ENCODE measurements around the gene TMEM233.

Gene TMEM233

DNA sequence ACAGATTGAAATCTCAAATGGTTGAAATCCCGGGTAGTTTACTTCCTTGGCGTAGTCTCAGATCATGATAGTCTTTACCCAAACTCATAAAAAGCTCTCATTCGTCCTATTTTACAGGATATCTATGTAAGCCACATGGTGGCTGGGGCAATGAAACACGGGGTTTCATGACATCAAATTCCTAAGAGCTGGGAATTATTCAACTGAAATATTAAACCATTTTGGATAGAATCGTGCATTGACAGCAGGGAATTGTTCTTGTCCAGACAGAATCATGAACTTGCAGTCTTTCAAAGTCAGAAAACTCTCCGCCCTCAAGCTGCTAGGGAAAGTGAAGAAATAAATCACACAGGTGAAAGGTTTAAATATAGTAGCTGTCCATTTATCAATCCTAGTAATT, 41.2 kb downstream of the TMEM233 start:
- Histone ChIP-seq H2AFZ (ENCODE audit: low read depth) (no peak overlapping the region), H3K36me3 (ENCODE audit: insufficient read depth) (no peaks in the 10 kb centered on the region), H3K79me2 (ENCODE audit: insufficient read depth, low read depth) (no peaks in the 10 kb centered on the region), H3K9ac (no peak overlapping the region), H3K27ac (no peak overlapping the region), H3K4me1 (ENCODE audit: low read depth, poor library complexity, severe bottlenecking) (no peaks in the 10 kb centered on the region), H3K4me2 (no peak overlapping the region), H3K4me3 (IDR thresholded peaks at IDR 0.05; ENCODE audit: insufficient read depth, low read depth, low read length) (no peak overlapping the region), H3K27me3 (ENCODE audit: insufficient read depth, low read depth) (no peaks in the 10 kb centered on the region), H4K20me1 (ENCODE audit: insufficient read depth) (no peaks in the 10 kb centered on the region)
- TF ChIP-seq, protein P1, sequence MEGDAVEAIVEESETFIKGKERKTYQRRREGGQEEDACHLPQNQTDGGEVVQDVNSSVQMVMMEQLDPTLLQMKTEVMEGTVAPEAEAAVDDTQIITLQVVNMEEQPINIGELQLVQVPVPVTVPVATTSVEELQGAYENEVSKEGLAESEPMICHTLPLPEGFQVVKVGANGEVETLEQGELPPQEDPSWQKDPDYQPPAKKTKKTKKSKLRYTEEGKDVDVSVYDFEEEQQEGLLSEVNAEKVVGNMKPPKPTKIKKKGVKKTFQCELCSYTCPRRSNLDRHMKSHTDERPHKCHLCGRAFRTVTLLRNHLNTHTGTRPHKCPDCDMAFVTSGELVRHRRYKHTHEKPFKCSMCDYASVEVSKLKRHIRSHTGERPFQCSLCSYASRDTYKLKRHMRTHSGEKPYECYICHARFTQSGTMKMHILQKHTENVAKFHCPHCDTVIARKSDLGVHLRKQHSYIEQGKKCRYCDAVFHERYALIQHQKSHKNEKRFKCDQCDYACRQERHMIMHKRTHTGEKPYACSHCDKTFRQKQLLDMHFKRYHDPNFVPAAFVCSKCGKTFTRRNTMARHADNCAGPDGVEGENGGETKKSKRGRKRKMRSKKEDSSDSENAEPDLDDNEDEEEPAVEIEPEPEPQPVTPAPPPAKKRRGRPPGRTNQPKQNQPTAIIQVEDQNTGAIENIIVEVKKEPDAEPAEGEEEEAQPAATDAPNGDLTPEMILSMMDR (conservative IDR thresholded peaks at IDR 0.05; ENCODE audit: low read depth, low read length): no peak

DNA sequence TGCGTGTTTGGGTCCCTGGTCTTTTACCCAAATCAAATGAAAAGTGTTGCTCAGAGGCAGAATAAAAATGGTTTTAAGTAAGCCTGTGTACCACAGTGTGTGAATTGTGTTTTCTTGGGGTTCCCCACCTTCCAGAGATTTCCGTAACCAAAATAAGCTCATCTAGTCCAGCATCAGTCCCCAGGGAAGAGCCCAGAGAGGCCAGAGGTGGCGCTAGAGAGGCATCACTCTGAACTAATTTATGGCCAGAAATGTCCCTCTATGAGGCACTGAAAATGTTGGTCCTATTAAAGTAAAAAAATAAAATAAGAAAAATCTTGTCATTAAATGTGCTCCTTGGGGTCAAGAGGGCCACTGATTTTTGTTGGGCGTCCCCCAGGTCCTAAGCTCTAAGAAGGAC, 49.4 kb downstream of the TMEM233 start:
- no peak overlapping the region for H2AFZ ChIP-seq (ENCODE audit: low read depth)
- no peaks in the 10 kb centered on the region for H3K27me3 ChIP-seq (ENCODE audit: insufficient read depth, low read depth)
- H4K20me1 ChIP-seq (ENCODE audit: insufficient read depth): no peaks in the 10 kb centered on the region
- H3K36me3 ChIP-seq (ENCODE audit: insufficient read depth): no peaks in the 10 kb centered on the region
- no peak overlapping the region for H3K27ac ChIP-seq
- TF ChIP-seq, protein P1 (conservative IDR thresholded peaks at IDR 0.05; ENCODE audit: low read depth, low read length): no peak
- no peak overlapping the region for H3K4me3 ChIP-seq (IDR thresholded peaks at IDR 0.05; ENCODE audit: insufficient read depth, low read depth, low read length)
- no peak overlapping the region for H3K4me2 ChIP-seq
- H3K79me2 ChIP-seq (ENCODE audit: insufficient read depth, low read depth): no peaks in the 10 kb centered on the region
- no peak overlapping the region for H3K9ac ChIP-seq
- H3K4me1 ChIP-seq (ENCODE audit: low read depth, poor library complexity, severe bottlenecking): no peaks in the 10 kb centered on the region

DNA sequence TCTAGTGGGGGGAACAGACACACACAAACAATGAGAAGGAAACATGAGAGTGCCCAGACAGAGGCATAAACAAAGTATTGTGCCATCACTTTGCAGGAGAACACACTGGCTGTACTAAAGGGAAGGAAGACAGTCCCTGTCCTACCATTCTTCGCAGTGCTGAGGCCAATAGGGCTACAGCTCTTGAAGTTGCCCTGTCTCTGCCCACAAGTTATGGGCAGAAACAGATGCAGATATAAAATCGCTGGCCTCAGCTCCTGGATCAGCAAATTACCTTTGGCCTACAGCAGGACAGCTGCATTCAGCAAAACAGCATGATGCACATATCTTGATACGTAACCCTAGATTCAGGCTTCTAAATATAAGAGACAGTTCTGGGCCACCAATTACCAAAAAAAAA, 51.4 kb downstream of the TMEM233 start:
- H4K20me1 ChIP-seq (ENCODE audit: insufficient read depth): no peaks in the 10 kb centered on the region
- H3K4me1 ChIP-seq (ENCODE audit: low read depth, poor library complexity, severe bottlenecking): no peaks in the 10 kb centered on the region
- H2AFZ ChIP-seq (ENCODE audit: low read depth): no peak overlapping the region
- H3K27ac ChIP-seq: no peak overlapping the region
- H3K79me2 ChIP-seq (ENCODE audit: insufficient read depth, low read depth): no peaks in the 10 kb centered on the region
- no peak overlapping the region for H3K4me2 ChIP-seq
- H3K36me3 ChIP-seq (ENCODE audit: insufficient read depth): no peaks in the 10 kb centered on the region
- no peaks in the 10 kb centered on the region for H3K27me3 ChIP-seq (ENCODE audit: insufficient read depth, low read depth)
- H3K4me3 ChIP-seq (IDR thresholded peaks at IDR 0.05; ENCODE audit: insufficient read depth, low read depth, low read length): no peak overlapping the region
- H3K9ac ChIP-seq: no peak overlapping the region
- TF ChIP-seq, protein P1 (conservative IDR thresholded peaks at IDR 0.05; ENCODE audit: low read depth, low read length): no peak

DNA sequence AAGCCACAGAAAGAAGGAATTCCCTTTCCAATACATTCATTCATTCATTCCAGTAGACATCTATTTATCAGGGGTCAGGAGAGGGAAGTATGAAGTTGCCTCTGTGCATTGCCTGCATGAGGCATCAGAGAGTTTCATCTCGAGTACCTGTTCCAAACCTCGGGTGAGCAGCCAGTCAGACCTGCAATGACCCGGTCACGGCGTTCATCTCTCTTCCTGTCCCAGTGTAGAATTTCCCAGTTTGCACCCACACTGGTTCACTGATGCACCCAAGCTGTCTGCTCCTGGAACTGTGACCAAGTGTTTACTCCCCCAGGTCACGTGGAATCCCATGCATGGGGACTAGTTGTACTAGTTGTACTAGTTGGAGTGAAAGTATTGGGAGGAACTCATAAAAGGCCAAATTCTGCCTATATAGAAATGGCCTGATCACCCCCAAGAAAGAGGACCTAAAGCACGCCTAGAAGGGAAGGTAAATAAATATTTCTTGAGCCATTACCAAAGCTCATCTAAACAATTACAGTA, 52.0 kb downstream of the TMEM233 start:
- Histone ChIP-seq H3K79me2 (ENCODE audit: insufficient read depth, low read depth) (no peaks in the 10 kb centered on the region), H3K4me2 (no peak overlapping the region), H4K20me1 (ENCODE audit: insufficient read depth) (no peaks in the 10 kb centered on the region), H3K27ac (no peak overlapping the region), H3K36me3 (ENCODE audit: insufficient read depth) (no peaks in the 10 kb centered on the region), H3K4me3 (IDR thresholded peaks at IDR 0.05; ENCODE audit: insufficient read depth, low read depth, low read length) (no peak overlapping the region), H3K27me3 (ENCODE audit: insufficient read depth, low read depth) (no peaks in the 10 kb centered on the region), H3K4me1 (ENCODE audit: low read depth, poor library complexity, severe bottlenecking) (no peaks in the 10 kb centered on the region), H3K9ac (no peak overlapping the region), H2AFZ (ENCODE audit: low read depth) (no peak overlapping the region)
- TF ChIP-seq, protein P1 (conservative IDR thresholded peaks at IDR 0.05; ENCODE audit: low read depth, low read length): no peak

Data from KMS-11 (cell line).